Esophagus squamous epithelium (tissue), 4 donors: ENCODE data around the gene TCP11X1.
"Not testable (repeated sequence)": the region's sequence is repeated elsewhere in the genome, so short reads cannot be mapped to it uniquely, and the experiment has no call there.

ENCODE experiments used
- POLR2A ChIP-seq, 4 donors: fragments of 450-650 bp; IDR thresholded peaks; one replicate each; pipeline ENCODE4 v1.6.1; 2017; ENCODE audit warnings: antibody characterized with exemption in 4 of 4, mild to moderate bottlenecking in 4 of 4, moderate library complexity in 3 of 4
- TF ChIP-seq, protein P1 (sequence below), 6 experiments: fragments of 450-650 bp in 4 of 6; fragments of 200-600 bp in 2 of 6; sonication (generic) in 2 of 6; IDR thresholded peaks; one replicate each; pipeline ENCODE4 v1.5.1; 2016 to 2019; ENCODE audit warnings: antibody characterized with exemption in 6 of 6, mild to moderate bottlenecking in 4 of 6, moderate library complexity in 4 of 6

DNA sequence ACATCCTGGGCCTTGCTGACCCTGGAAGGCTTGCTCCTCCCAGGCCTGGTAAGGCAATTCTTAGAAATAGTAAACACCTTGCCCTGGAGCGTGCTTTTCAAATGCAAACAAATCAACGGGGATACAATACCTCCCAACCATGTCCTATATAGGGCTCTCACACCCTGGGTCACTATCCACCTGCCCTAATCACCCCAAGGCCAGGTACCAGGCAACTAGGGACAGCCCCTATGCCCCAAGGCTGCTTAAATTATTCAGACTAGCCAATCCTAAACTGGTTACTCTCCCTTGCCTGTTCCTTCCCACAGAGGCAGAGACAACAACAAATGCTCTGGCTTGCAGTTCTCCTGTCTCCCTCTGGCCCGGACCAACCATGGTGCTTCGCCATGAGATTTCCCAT is 57.1 kb downstream of the TCP11X1 start:
- TF ChIP-seq, protein P1, sequence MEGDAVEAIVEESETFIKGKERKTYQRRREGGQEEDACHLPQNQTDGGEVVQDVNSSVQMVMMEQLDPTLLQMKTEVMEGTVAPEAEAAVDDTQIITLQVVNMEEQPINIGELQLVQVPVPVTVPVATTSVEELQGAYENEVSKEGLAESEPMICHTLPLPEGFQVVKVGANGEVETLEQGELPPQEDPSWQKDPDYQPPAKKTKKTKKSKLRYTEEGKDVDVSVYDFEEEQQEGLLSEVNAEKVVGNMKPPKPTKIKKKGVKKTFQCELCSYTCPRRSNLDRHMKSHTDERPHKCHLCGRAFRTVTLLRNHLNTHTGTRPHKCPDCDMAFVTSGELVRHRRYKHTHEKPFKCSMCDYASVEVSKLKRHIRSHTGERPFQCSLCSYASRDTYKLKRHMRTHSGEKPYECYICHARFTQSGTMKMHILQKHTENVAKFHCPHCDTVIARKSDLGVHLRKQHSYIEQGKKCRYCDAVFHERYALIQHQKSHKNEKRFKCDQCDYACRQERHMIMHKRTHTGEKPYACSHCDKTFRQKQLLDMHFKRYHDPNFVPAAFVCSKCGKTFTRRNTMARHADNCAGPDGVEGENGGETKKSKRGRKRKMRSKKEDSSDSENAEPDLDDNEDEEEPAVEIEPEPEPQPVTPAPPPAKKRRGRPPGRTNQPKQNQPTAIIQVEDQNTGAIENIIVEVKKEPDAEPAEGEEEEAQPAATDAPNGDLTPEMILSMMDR (IDR thresholded peaks at IDR 0.05): not testable (repeated sequence)
- not testable (repeated sequence) for TF ChIP-seq POLR2A (IDR thresholded peaks at IDR 0.05)
